ENCODE data around the gene BGLAP. TPM values are rescaled to one million over a fixed set of nuclear protein-coding genes. Genes with fewer than 3 reads are reported as not detected.

Gene BGLAP
- total RNA-seq, 1 donor from 2014 or later: not detected

DNA sequence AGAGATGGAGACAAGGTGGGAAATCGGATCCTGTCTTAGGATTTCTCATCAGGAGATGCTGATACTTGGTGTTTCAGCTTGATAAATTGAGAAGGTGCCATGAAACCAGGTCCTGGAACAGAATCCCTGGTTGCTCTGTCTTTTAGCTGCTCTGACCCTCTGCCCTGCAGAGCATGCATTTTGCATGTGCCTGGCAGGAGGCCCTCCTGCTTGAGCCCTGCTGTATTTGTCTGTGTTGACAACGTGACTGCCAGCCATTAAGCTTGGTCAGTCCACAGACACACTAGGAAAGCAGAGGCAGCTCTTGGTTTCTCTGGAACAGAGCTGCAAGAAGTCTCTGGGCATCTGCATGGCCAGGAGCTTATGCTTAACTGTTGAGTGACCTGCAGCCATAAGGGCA, 45.5 kb upstream of the BGLAP start:
- H3K9me3 Mint-ChIP-seq (ENCODE audit: unreplicated experiment): peaks cover 5% of the 10 kb centered on the region
- H3K36me3 Mint-ChIP-seq (ENCODE audit: unreplicated experiment): no peaks in the 10 kb centered on the region
- peaks cover 4% of the 10 kb centered on the region for H3K27me3 Mint-ChIP-seq (ENCODE audit: unreplicated experiment)
- H3K27ac Mint-ChIP-seq (ENCODE audit: unreplicated experiment): no peak overlapping the region
- TF ChIP-seq, protein P1, sequence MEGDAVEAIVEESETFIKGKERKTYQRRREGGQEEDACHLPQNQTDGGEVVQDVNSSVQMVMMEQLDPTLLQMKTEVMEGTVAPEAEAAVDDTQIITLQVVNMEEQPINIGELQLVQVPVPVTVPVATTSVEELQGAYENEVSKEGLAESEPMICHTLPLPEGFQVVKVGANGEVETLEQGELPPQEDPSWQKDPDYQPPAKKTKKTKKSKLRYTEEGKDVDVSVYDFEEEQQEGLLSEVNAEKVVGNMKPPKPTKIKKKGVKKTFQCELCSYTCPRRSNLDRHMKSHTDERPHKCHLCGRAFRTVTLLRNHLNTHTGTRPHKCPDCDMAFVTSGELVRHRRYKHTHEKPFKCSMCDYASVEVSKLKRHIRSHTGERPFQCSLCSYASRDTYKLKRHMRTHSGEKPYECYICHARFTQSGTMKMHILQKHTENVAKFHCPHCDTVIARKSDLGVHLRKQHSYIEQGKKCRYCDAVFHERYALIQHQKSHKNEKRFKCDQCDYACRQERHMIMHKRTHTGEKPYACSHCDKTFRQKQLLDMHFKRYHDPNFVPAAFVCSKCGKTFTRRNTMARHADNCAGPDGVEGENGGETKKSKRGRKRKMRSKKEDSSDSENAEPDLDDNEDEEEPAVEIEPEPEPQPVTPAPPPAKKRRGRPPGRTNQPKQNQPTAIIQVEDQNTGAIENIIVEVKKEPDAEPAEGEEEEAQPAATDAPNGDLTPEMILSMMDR (IDR thresholded peaks at IDR 0.05; ENCODE audit: partially characterized antibody, unreplicated experiment): no peak
- H3K4me1 Mint-ChIP-seq (ENCODE audit: low read depth, unreplicated experiment): peaks cover 16% of the 10 kb centered on the region
- no peak for DNase-seq
- no peak overlapping the region for H3K4me3 Mint-ChIP-seq (ENCODE audit: unreplicated experiment)

- DNase-seq: no peak
- H3K4me3 Mint-ChIP-seq (ENCODE audit: unreplicated experiment): no peak overlapping the region
- no peaks in the 10 kb centered on the region for H3K36me3 Mint-ChIP-seq (ENCODE audit: unreplicated experiment)
- H3K27ac Mint-ChIP-seq (ENCODE audit: unreplicated experiment): no peak overlapping the region
- H3K4me1 Mint-ChIP-seq (ENCODE audit: low read depth, unreplicated experiment): peaks cover 14% of the 10 kb centered on the region
- peaks cover 5% of the 10 kb centered on the region for H3K9me3 Mint-ChIP-seq (ENCODE audit: unreplicated experiment)
- peaks cover 1% of the 10 kb centered on the region for H3K27me3 Mint-ChIP-seq (ENCODE audit: unreplicated experiment)
- TF ChIP-seq, protein P1 (IDR thresholded peaks at IDR 0.05; ENCODE audit: partially characterized antibody, unreplicated experiment): no peak
These were observed 43.1 kb upstream of the BGLAP start for GRCh38 chr1:156198831-156199349.

- Mint-ChIP-seq H3K9me3 (ENCODE audit: unreplicated experiment) (no peaks in the 10 kb centered on the region), H3K4me3 (ENCODE audit: unreplicated experiment) (no peak overlapping the region), H3K27me3 (ENCODE audit: unreplicated experiment) (no peaks in the 10 kb centered on the region), H3K27ac (ENCODE audit: unreplicated experiment) (no peak overlapping the region), H3K4me1 (ENCODE audit: low read depth, unreplicated experiment) (peaks cover 11% of the 10 kb centered on the region), H3K36me3 (ENCODE audit: unreplicated experiment) (no peaks in the 10 kb centered on the region)
- TF ChIP-seq, protein P1 (IDR thresholded peaks at IDR 0.05; ENCODE audit: partially characterized antibody, unreplicated experiment): no peak
- DNase-seq: no peak
These were observed 41.9 kb upstream of the BGLAP start for GRCh38 chr1:156200044-156200443.

DNA sequence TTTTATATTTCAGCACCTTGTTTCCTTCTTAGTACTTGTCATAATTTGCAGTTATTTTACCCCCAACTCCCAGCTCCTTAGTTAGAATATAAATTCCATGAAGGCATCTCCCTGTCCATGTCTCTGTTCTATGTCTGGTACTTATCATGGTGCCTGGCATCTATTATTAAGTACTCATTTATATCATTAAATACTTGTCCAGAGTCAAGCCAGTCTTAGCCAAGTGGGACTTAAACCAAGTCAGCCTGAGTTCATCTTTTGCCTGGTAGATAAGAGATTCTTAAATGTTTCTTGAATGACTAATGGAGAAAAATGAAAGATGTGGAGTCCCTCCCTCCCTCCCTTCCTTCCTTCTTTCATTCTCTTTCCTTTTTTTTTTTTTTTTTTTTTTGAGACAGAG, 38.7 kb upstream of the BGLAP start:
- Mint-ChIP-seq H3K27ac (ENCODE audit: unreplicated experiment) (no peak overlapping the region), H3K27me3 (ENCODE audit: unreplicated experiment) (no peaks in the 10 kb centered on the region), H3K36me3 (ENCODE audit: unreplicated experiment) (peaks cover 4% of the 10 kb centered on the region), H3K4me1 (ENCODE audit: low read depth, unreplicated experiment) (no peaks in the 10 kb centered on the region), H3K4me3 (ENCODE audit: unreplicated experiment) (no peak overlapping the region), H3K9me3 (ENCODE audit: unreplicated experiment) (no peaks in the 10 kb centered on the region)
- no peak for DNase-seq
- TF ChIP-seq, protein P1 (IDR thresholded peaks at IDR 0.05; ENCODE audit: partially characterized antibody, unreplicated experiment): no peak

GRCh38 chr1:156204686-156205085, 37.3 kb upstream of the BGLAP start:
- no peak overlapping the region for H3K4me3 Mint-ChIP-seq (ENCODE audit: unreplicated experiment)
- DNase-seq: no peak
- H3K9me3 Mint-ChIP-seq (ENCODE audit: unreplicated experiment): no peaks in the 10 kb centered on the region
- H3K4me1 Mint-ChIP-seq (ENCODE audit: low read depth, unreplicated experiment): no peaks in the 10 kb centered on the region
- TF ChIP-seq, protein P1 (IDR thresholded peaks at IDR 0.05; ENCODE audit: partially characterized antibody, unreplicated experiment): no peak
- H3K36me3 Mint-ChIP-seq (ENCODE audit: unreplicated experiment): peaks cover 4% of the 10 kb centered on the region
- H3K27me3 Mint-ChIP-seq (ENCODE audit: unreplicated experiment): no peaks in the 10 kb centered on the region
- H3K27ac Mint-ChIP-seq (ENCODE audit: unreplicated experiment): no peak overlapping the region

Measured in glutamatergic neuron (in vitro differentiated cells).